Measurements from ENCODE around the gene CDC25B.

GRCh38 chr20:3765171-3765882 is 30.8 kb upstream of the CDC25B start:
- TF ChIP-seq MYPOP (CRISPR knock-in tag; IDR thresholded peaks at IDR 0.05) (no peak), POLR2AphosphoS5 (IDR thresholded peaks at IDR 0.05; ENCODE audit: low read depth, low read length) (no peak)

Measured in HepG2 (cell line).